ENCODE data around the gene MPPE1.

GRCh38 chr18:11906926-11907874 lies 917 bp downstream of the MPPE1 start:
- TF ChIP-seq CTCF (IDR thresholded peaks at IDR 0.05) (no peak), EP300 (IDR thresholded peaks at IDR 0.05) (no peak)
